WTC11 (cell line): ENCODE results near the gene MLST8. TPM values are rescaled to one million over a fixed set of nuclear protein-coding genes. Genes with fewer than 3 reads are reported as not detected.

Experiments
- ATAC-seq: fragments of 200-7000 bp; cut with Tn5 transposase; 2 replicates; pipeline ENCODE4 v1.10.0; 2021; ENCODE audit warnings: mild to moderate bottlenecking, moderate library complexity
- CTCF ChIA-PET: fragments of 300-600 bp; sonication (Branson Sonifier 250); formaldehyde crosslinking; loops from one replicate; lab custom pipeline; 2021; ENCODE audit warnings: antibody characterized with exemption; lab: Charles Lee
- POLR2A ChIA-PET: fragments of 350-600 bp; sonication (Branson Sonifier 250); formaldehyde crosslinking; loops from one replicate; lab custom pipeline; 2021; ENCODE audit warnings: antibody characterized with exemption; lab: Charles Lee
- DNase-seq: peaks from one replicate; pipeline ENCODE4 v3.0.0; 2021; ENCODE audit warnings: low spot score
- H3K27ac Mint-ChIP-seq: 2 replicates; pipeline ENCODE4 v1.8.0; 2021; ENCODE audit warnings: mixed read lengths
- H3K27me3 Mint-ChIP-seq: 2 replicates; pipeline ENCODE4 v1.8.0; 2021; ENCODE audit warnings: low read depth, mild to moderate bottlenecking, moderate library complexity, mixed read lengths
- H3K36me3 Mint-ChIP-seq: 2 replicates; pipeline ENCODE4 v1.8.0; 2021; ENCODE audit warnings: mixed read lengths
- H3K4me1 Mint-ChIP-seq: 2 replicates; pipeline ENCODE4 v1.8.0; 2022; ENCODE audit warnings: mixed read lengths
- H3K4me3 Mint-ChIP-seq: 2 replicates; pipeline ENCODE4 v1.8.0; 2021; ENCODE audit warnings: mild to moderate bottlenecking, moderate library complexity, mixed read lengths
- H3K9me3 Mint-ChIP-seq: 2 replicates; pipeline ENCODE4 v1.8.0; 2021; ENCODE audit warnings: mixed read lengths
- AR ChIP-seq: fragments of 250-450 bp; sonication (Bioruptor Pico); IDR thresholded peaks from 2 replicates; pipeline ENCODE4 v1.9.0; 2021; ENCODE audit warnings: mild to moderate bottlenecking
- CREM ChIP-seq: sonication (generic); formaldehyde crosslinking; IDR thresholded peaks from 2 replicates; pipeline ENCODE4 v1.8.1; 2022; ENCODE audit warnings: mild to moderate bottlenecking, missing genetic modification reagents, moderate library complexity
- E2F1 ChIP-seq: sonication (generic); formaldehyde crosslinking; IDR thresholded peaks from 2 replicates; pipeline ENCODE4 v1.8.0; 2022; ENCODE audit warnings: mild to moderate bottlenecking, missing genetic modification reagents
- ESRRA ChIP-seq: sonication (generic); formaldehyde crosslinking; IDR thresholded peaks from 2 replicates; pipeline ENCODE4 v1.8.1; 2022; ENCODE audit warnings: mild to moderate bottlenecking, missing genetic modification reagents, borderline replicate concordance
- ETV6 ChIP-seq: sonication (generic); formaldehyde crosslinking; IDR thresholded peaks from 2 replicates; pipeline ENCODE4 v1.8.1; 2022; ENCODE audit warnings: mild to moderate bottlenecking, missing genetic modification reagents
- NFE2L1 ChIP-seq: sonication (generic); formaldehyde crosslinking; IDR thresholded peaks from 2 replicates; pipeline ENCODE4 v1.8.1; 2023; ENCODE audit warnings: missing genetic modification reagents
- PRRX2 ChIP-seq: fragments of 250-450 bp; sonication (Bioruptor Pico); IDR thresholded peaks from 2 replicates; pipeline ENCODE4 v1.8.0; 2021; ENCODE audit warnings: mild to moderate bottlenecking
- SMAD4 ChIP-seq: sonication (generic); formaldehyde crosslinking; IDR thresholded peaks from 2 replicates; pipeline ENCODE4 v1.8.0; 2022; ENCODE audit warnings: mild to moderate bottlenecking, missing genetic modification reagents
- SP1 ChIP-seq: sonication (generic); formaldehyde crosslinking; conservative IDR thresholded peaks from 2 replicates; pipeline ENCODE4 v1.8.1; 2022; ENCODE audit warnings: missing genetic modification reagents
- ZNF263 ChIP-seq: sonication (generic); formaldehyde crosslinking; IDR thresholded peaks from 2 replicates; pipeline ENCODE4 v1.8.1; 2022; ENCODE audit warnings: low read depth, mild to moderate bottlenecking, moderate library complexity, missing genetic modification reagents
- ZNF416 ChIP-seq: fragments of 250-450 bp; sonication (Bioruptor Pico); IDR thresholded peaks from 2 replicates; pipeline ENCODE4 v1.9.0; 2021; ENCODE audit warnings: mild to moderate bottlenecking, inconsistent platforms
- ZNF423 ChIP-seq: fragments of 250-450 bp; sonication (Bioruptor Pico); IDR thresholded peaks from 2 replicates; pipeline ENCODE4 v2.1.2; 2022; ENCODE audit warnings: mild to moderate bottlenecking, moderate library complexity
- total RNA-seq: library from RNA; stranded (reverse); gene quantifications from 3 replicates; pipeline ENCODE4 v1.2.3, GENCODE V29; 2021
- TF ChIP-seq, protein P1 (sequence below): sonication (generic); formaldehyde crosslinking; IDR thresholded peaks from 2 replicates; pipeline ENCODE4 v1.8.0; 2023; ENCODE audit warnings: missing genetic modification reagents, mild to moderate bottlenecking, borderline replicate concordance
- TF ChIP-seq, protein P2 (sequence below): sonication (generic); formaldehyde crosslinking; IDR thresholded peaks from 2 replicates; pipeline ENCODE4 v1.8.1; 2023; ENCODE audit warnings: mild to moderate bottlenecking, missing genetic modification reagents
- TF ChIP-seq, protein P3 (sequence below): fragments of 250-450 bp; sonication (Bioruptor Pico); IDR thresholded peaks from 2 replicates; pipeline ENCODE4 v1.9.0; 2021; ENCODE audit warnings: moderate library complexity, mild to moderate bottlenecking, inconsistent platforms, borderline replicate concordance
- TF ChIP-seq, protein P4 (sequence below): sonication (generic); formaldehyde crosslinking; IDR thresholded peaks from 2 replicates; pipeline ENCODE4 v1.8.1; 2022; ENCODE audit warnings: mild to moderate bottlenecking, moderate library complexity, missing genetic modification reagents

MLST8 gene
- total RNA-seq, 1 experiment from 2014 or later, result 71.6 TPM

- TF ChIP-seq E2F1 (CRISPR knock-in tag), result no peak
- peak; percentile 45 for TF ChIP-seq SP1 (CRISPR knock-in tag)
- no peak for TF ChIP-seq PRRX2 (CRISPR knock-in tag)
- no peak; the same call in 1 of the 2 replicates for TF ChIP-seq ESRRA (CRISPR knock-in tag)
- TF ChIP-seq, protein P1, sequence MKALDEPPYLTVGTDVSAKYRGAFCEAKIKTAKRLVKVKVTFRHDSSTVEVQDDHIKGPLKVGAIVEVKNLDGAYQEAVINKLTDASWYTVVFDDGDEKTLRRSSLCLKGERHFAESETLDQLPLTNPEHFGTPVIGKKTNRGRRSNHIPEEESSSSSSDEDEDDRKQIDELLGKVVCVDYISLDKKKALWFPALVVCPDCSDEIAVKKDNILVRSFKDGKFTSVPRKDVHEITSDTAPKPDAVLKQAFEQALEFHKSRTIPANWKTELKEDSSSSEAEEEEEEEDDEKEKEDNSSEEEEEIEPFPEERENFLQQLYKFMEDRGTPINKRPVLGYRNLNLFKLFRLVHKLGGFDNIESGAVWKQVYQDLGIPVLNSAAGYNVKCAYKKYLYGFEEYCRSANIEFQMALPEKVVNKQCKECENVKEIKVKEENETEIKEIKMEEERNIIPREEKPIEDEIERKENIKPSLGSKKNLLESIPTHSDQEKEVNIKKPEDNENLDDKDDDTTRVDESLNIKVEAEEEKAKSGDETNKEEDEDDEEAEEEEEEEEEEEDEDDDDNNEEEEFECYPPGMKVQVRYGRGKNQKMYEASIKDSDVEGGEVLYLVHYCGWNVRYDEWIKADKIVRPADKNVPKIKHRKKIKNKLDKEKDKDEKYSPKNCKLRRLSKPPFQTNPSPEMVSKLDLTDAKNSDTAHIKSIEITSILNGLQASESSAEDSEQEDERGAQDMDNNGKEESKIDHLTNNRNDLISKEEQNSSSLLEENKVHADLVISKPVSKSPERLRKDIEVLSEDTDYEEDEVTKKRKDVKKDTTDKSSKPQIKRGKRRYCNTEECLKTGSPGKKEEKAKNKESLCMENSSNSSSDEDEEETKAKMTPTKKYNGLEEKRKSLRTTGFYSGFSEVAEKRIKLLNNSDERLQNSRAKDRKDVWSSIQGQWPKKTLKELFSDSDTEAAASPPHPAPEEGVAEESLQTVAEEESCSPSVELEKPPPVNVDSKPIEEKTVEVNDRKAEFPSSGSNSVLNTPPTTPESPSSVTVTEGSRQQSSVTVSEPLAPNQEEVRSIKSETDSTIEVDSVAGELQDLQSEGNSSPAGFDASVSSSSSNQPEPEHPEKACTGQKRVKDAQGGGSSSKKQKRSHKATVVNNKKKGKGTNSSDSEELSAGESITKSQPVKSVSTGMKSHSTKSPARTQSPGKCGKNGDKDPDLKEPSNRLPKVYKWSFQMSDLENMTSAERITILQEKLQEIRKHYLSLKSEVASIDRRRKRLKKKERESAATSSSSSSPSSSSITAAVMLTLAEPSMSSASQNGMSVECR (CRISPR knock-in tag), result peak; percentile 49; the same call in 1 of the 2 replicates
- TF ChIP-seq AR (CRISPR knock-in tag), result no peak
Observed at GRCh38 chr16:2236337-2237101, 31.3 kb downstream of the MLST8 start, which contains the start of gene DNASE1L2 (continued).

DNA sequence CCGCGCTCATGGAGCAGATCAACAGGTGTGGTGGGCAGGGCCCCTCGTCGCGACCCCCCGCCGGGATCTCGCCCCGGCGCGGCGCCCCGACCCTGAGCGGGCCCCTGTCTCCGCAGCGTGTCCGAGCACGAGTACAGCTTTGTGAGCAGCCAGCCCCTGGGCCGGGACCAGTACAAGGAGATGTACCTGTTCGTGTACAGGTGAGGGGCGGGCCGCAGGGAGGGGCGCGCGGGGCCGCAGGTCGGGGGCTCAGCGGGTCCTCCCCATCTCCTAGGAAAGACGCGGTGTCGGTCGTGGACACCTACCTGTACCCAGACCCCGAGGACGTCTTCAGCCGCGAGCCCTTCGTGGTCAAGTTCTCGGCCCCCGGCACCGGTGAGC lies 31.8 kb downstream of the MLST8 start:
- DNase-seq, result no peak
- H3K27me3 Mint-ChIP-seq, result peaks cover 16% of the 10 kb centered on the region
- TF ChIP-seq, protein P2, sequence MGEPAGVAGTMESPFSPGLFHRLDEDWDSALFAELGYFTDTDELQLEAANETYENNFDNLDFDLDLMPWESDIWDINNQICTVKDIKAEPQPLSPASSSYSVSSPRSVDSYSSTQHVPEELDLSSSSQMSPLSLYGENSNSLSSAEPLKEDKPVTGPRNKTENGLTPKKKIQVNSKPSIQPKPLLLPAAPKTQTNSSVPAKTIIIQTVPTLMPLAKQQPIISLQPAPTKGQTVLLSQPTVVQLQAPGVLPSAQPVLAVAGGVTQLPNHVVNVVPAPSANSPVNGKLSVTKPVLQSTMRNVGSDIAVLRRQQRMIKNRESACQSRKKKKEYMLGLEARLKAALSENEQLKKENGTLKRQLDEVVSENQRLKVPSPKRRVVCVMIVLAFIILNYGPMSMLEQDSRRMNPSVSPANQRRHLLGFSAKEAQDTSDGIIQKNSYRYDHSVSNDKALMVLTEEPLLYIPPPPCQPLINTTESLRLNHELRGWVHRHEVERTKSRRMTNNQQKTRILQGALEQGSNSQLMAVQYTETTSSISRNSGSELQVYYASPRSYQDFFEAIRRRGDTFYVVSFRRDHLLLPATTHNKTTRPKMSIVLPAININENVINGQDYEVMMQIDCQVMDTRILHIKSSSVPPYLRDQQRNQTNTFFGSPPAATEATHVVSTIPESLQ (CRISPR knock-in tag), result no peak
- TF ChIP-seq ZNF263 (CRISPR knock-in tag), result 0 out of 2 replicates have a peak, but pooled peaks have one; percentile 12
- no peaks in the 10 kb centered on the region for H3K9me3 Mint-ChIP-seq
- peaks cover 2% of the 10 kb centered on the region; the same call in 1 of the 2 replicates for H3K36me3 Mint-ChIP-seq
- H3K4me1 Mint-ChIP-seq, result no peaks in the 10 kb centered on the region
- H3K4me3 Mint-ChIP-seq, result peak overlapping the region; percentile 55
- ATAC-seq, result no peak; the same call in 1 of the 2 replicates
- CTCF ChIA-PET, result interaction anchor here (0.9 to 4.5 kb wide), 6 partner anchors 14 to 264 kb away, joined by 3 to 51 read pairs (median 12); partner anchors contain the start of genes CASKIN1, ECI1 and PGP
- H3K27ac Mint-ChIP-seq, result no peak overlapping the region
- POLR2A ChIA-PET, result interaction anchor here (0.5 to 4.1 kb wide), 5 partner anchors 12 to 41 kb away, joined by 3 to 28 read pairs (median 3); partner anchors contain the start of genes ECI1 and PGP

GRCh38 chr16:2237493-2238149 lies 32.4 kb downstream of the MLST8 start:
- Mint-ChIP-seq H3K36me3 (peaks cover 7% of the 10 kb centered on the region), H3K27ac (no peak overlapping the region), H3K4me1 (no peaks in the 10 kb centered on the region), H3K9me3 (no peaks in the 10 kb centered on the region), H3K27me3 (peaks cover 16% of the 10 kb centered on the region), H3K4me3 (peak overlapping the region; percentile 55)
- ChIA-PET POLR2A (interaction anchor here (0.5 to 4.1 kb wide), 5 partner anchors 14 to 85 kb away, joined by 3 to 28 read pairs (median 3); partner anchors contain the start of genes ECI1 and PGP), CTCF (interaction anchor here (1.6 to 4.5 kb wide), 5 partner anchors 14 to 264 kb away, joined by 3 to 51 read pairs (median 17); partner anchors contain the start of genes CASKIN1, ECI1 and PGP)
- ATAC-seq (peak; percentile 24), DNase-seq (peak; percentile 53)
- TF ChIP-seq NFE2L1, result no peak
- TF ChIP-seq CREM (CRISPR knock-in tag), result no peak
- TF ChIP-seq, protein P3, sequence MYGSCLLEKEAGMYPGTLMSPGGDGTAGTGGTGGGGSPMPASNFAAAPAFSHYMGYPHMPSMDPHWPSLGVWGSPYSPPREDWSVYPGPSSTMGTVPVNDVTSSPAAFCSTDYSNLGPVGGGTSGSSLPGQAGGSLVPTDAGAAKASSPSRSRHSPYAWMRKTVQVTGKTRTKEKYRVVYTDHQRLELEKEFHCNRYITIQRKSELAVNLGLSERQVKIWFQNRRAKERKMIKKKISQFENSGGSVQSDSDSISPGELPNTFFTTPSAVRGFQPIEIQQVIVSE (CRISPR knock-in tag), result no peak
- TF ChIP-seq ZNF416 (CRISPR knock-in tag), result peak; percentile 51; the same call in 1 of the 2 replicates
- TF ChIP-seq, protein P4, sequence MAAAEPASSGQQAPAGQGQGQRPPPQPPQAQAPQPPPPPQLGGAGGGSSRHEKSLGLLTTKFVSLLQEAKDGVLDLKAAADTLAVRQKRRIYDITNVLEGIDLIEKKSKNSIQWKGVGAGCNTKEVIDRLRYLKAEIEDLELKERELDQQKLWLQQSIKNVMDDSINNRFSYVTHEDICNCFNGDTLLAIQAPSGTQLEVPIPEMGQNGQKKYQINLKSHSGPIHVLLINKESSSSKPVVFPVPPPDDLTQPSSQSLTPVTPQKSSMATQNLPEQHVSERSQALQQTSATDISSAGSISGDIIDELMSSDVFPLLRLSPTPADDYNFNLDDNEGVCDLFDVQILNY (CRISPR knock-in tag), result 0 out of 2 replicates have a peak, but pooled peaks have one; percentile 21
- TF ChIP-seq E2F1 (CRISPR knock-in tag), result 0 out of 2 replicates have a peak, but pooled peaks have one; percentile 20
- 0 out of 2 replicates have a peak, but pooled peaks have one; percentile 57 for TF ChIP-seq SMAD4 (CRISPR knock-in tag)
- TF ChIP-seq ETV6 (CRISPR knock-in tag), result no peak
- peak; percentile 39; the same call in 1 of the 2 replicates for TF ChIP-seq ZNF423
